Measurements from ENCODE around the gene RNF126.

The RNF126 gene

GRCh38 chr19:616062-616700, 46.8 kb downstream of the RNF126 start:
- TF ChIP-seq TCF12 (IDR thresholded peaks at IDR 0.05; ENCODE audit: low read depth) = no peak

- TF ChIP-seq EGR1 (IDR thresholded peaks at IDR 0.05) (no peak), EP300 (IDR thresholded peaks at IDR 0.05; ENCODE audit: borderline replicate concordance) (no peak), CREB1 (IDR thresholded peaks at IDR 0.05; ENCODE audit: low read depth) (no peak), USF1 (IDR thresholded peaks at IDR 0.05) (no peak), TAF1 (IDR thresholded peaks at IDR 0.05; ENCODE audit: low read depth) (no peak), FOXM1 (IDR thresholded peaks at IDR 0.05; ENCODE audit: borderline replicate concordance, low read depth) (no peak), TEAD4 (IDR thresholded peaks at IDR 0.05) (no peak), CEBPB (IDR thresholded peaks at IDR 0.05) (no peak), MAX (IDR thresholded peaks at IDR 0.05) (no peak), NFIC (IDR thresholded peaks at IDR 0.05) (no peak), REST (IDR thresholded peaks at IDR 0.05; ENCODE audit: low read depth) (no peak), RAD21 (IDR thresholded peaks at IDR 0.05; ENCODE audit: low read depth) (no peak), YY1 (IDR thresholded peaks at IDR 0.05; ENCODE audit: low read depth) (no peak), ZBTB7A (IDR thresholded peaks at IDR 0.05; ENCODE audit: low read depth) (no peak), TCF12 (IDR thresholded peaks at IDR 0.05; ENCODE audit: low read depth) (no peak)
Observed at GRCh38 chr19:615619-616018, 47.4 kb downstream of the RNF126 start.

- TF ChIP-seq MAX (IDR thresholded peaks at IDR 0.05) (no peak), FOXM1 (IDR thresholded peaks at IDR 0.05; ENCODE audit: borderline replicate concordance, low read depth) (no peak), TAF1 (IDR thresholded peaks at IDR 0.05; ENCODE audit: low read depth) (no peak), EGR1 (IDR thresholded peaks at IDR 0.05) (no peak), TEAD4 (IDR thresholded peaks at IDR 0.05) (no peak), YY1 (IDR thresholded peaks at IDR 0.05; ENCODE audit: low read depth) (no peak)
Observed at GRCh38 chr19:613732-614567, 49.1 kb downstream of the RNF126 start.

- TF ChIP-seq NFIC (IDR thresholded peaks at IDR 0.05) (no peak), ZBTB7A (IDR thresholded peaks at IDR 0.05; ENCODE audit: low read depth) (no peak), USF1 (IDR thresholded peaks at IDR 0.05) (no peak), FOXM1 (IDR thresholded peaks at IDR 0.05; ENCODE audit: borderline replicate concordance, low read depth) (no peak), MAX (IDR thresholded peaks at IDR 0.05) (no peak), EP300 (IDR thresholded peaks at IDR 0.05; ENCODE audit: borderline replicate concordance) (no peak), YY1 (IDR thresholded peaks at IDR 0.05; ENCODE audit: low read depth) (no peak), TEAD4 (IDR thresholded peaks at IDR 0.05) (no peak), TAF1 (IDR thresholded peaks at IDR 0.05; ENCODE audit: low read depth) (no peak), REST (IDR thresholded peaks at IDR 0.05; ENCODE audit: low read depth) (no peak), RAD21 (IDR thresholded peaks at IDR 0.05; ENCODE audit: low read depth) (no peak), EGR1 (IDR thresholded peaks at IDR 0.05) (no peak), CEBPB (IDR thresholded peaks at IDR 0.05) (no peak), TCF12 (IDR thresholded peaks at IDR 0.05; ENCODE audit: low read depth) (no peak), CREB1 (IDR thresholded peaks at IDR 0.05; ENCODE audit: low read depth) (no peak)
Observed at GRCh38 chr19:612941-613340, 50.1 kb downstream of the RNF126 start.

- TF ChIP-seq NFIC (IDR thresholded peaks at IDR 0.05) (0 out of 2 replicates have a peak, but pooled peaks have one; percentile 13), REST (IDR thresholded peaks at IDR 0.05; ENCODE audit: low read depth) (no peak), RAD21 (IDR thresholded peaks at IDR 0.05; ENCODE audit: low read depth) (no peak), CEBPB (IDR thresholded peaks at IDR 0.05) (no peak)
Observed at GRCh38 chr19:611481-611868, 51.5 kb downstream of the RNF126 start.

Measured in Ishikawa (cell line).